Activated CD8-positive, alpha-beta T cell treated with anti-CD3 and anti-CD28 coated beads for 36 hours (primary cell): ENCODE measurements around the gene TTC39C. TPM values are rescaled to one million over a fixed set of nuclear protein-coding genes. Genes with fewer than 3 reads are reported as not detected.

Source experiments
- ATAC-seq: fragments of 200-7000 bp; cut with Tn5 transposase; one replicate; pipeline ENCODE4 v1.10.0; 2021; ENCODE audit warnings: mild to moderate bottlenecking, moderate library complexity
- CTCF ChIA-PET: fragments of 350-600 bp; sonication (Branson Sonifier 250); formaldehyde crosslinking; loops from one replicate; lab custom pipeline; 2021; ENCODE audit warnings: antibody characterized with exemption; lab: Charles Lee
- POLR2A ChIA-PET: fragments of 350-600 bp; sonication (Branson Sonifier 250); formaldehyde crosslinking; loops from one replicate; lab custom pipeline; 2021; ENCODE audit warnings: antibody characterized with exemption; lab: Charles Lee
- DNase-seq: peaks from one replicate; pipeline ENCODE4 v3.0.0-alpha.2; 2020
- H3K27ac Mint-ChIP-seq: one replicate; pipeline ENCODE4 v1.8.0; 2021; ENCODE audit warnings: mild to moderate bottlenecking, mixed read lengths
- H3K27me3 Mint-ChIP-seq: one replicate; pipeline ENCODE4 v1.8.0; 2021; ENCODE audit warnings: mixed read lengths
- H3K36me3 Mint-ChIP-seq: one replicate; pipeline ENCODE4 v1.8.0; 2021; ENCODE audit warnings: low read depth, mixed read lengths
- H3K4me1 Mint-ChIP-seq: one replicate; pipeline ENCODE4 v1.8.0; 2021; ENCODE audit warnings: low read depth, mixed read lengths
- H3K4me3 Mint-ChIP-seq: one replicate; pipeline ENCODE4 v1.8.0; 2021; ENCODE audit warnings: mild to moderate bottlenecking, moderate library complexity, mixed read lengths
- H3K9me3 Mint-ChIP-seq: one replicate; pipeline ENCODE4 v1.8.0; 2021; ENCODE audit warnings: mixed read lengths
- CTCF ChIP-seq: fragments of 200-600 bp; IDR thresholded peaks from one replicate; pipeline ENCODE4 v1.8.0; 2022; ENCODE audit warnings: antibody characterized with exemption, mild to moderate bottlenecking
- intact Hi-C: fragments of 100-400 bp; cut with micrococcal nuclease; formaldehyde crosslinking; loops from one replicate; pipeline ENCODE4 v1.10.0; 2022
- total RNA-seq, 2 experiments: library from RNA; stranded (reverse); gene quantifications; one replicate each; pipeline ENCODE4 v1.2.3, GENCODE V29; 2021

TTC39C gene
- total RNA-seq, 2 experiments from 2014 or later, result 37.9 to 43.0 TPM

- Mint-ChIP-seq H3K27ac (peak overlapping the region; percentile 83), H3K9me3 (peaks cover 2% of the 10 kb centered on the region), H3K27me3 (no peaks in the 10 kb centered on the region), H3K4me1 (peaks cover 48% of the 10 kb centered on the region), H3K4me3 (no peak overlapping the region), H3K36me3 (peaks cover 36% of the 10 kb centered on the region)
- DNase-seq (no peak), ATAC-seq (no peak)
- ChIA-PET POLR2A (interaction anchor here (0.5 to 1.4 kb wide), 2 partner anchors 61 to 108 kb away, joined by 3 to 5 read pairs; no protein-coding TSS in a partner anchor), CTCF (interaction anchor here (0.6 to 1.6 kb wide), 6 partner anchors 9 to 159 kb away, joined by 3 to 6 read pairs (median 4); no protein-coding TSS in a partner anchor)
- intact Hi-C loops, result loop anchor here (1.0 to 5.0 kb wide), 3 partner anchors 40 to 249 kb away; no protein-coding TSS in a partner anchor
- TF ChIP-seq CTCF, result no peak
Observed at GRCh38 chr18:24076950-24077349, 62.4 kb downstream of the TTC39C start.

GRCh38 chr18:24078391-24078790, 63.8 kb downstream of the TTC39C start:
- ChIA-PET CTCF (interaction anchor here (0.9 kb wide), 1 partner anchor 149 kb away, joined by 3 read pairs; no protein-coding TSS in a partner anchor), POLR2A (interaction anchor here (1.4 kb wide), 1 partner anchor 63 kb away, joined by 5 read pairs; no protein-coding TSS in a partner anchor)
- H3K27me3 Mint-ChIP-seq, result no peaks in the 10 kb centered on the region
- DNase-seq, result no peak
- H3K27ac Mint-ChIP-seq, result peak overlapping the region; percentile 53
- intact Hi-C loops, result loop anchor here (5.0 kb wide), 2 partner anchors 39 to 61 kb away; no protein-coding TSS in a partner anchor
- H3K9me3 Mint-ChIP-seq, result peaks cover 2% of the 10 kb centered on the region
- TF ChIP-seq CTCF, result no peak
- H3K4me1 Mint-ChIP-seq, result peaks cover 58% of the 10 kb centered on the region
- no peak for ATAC-seq
- peaks cover 36% of the 10 kb centered on the region for H3K36me3 Mint-ChIP-seq
- H3K4me3 Mint-ChIP-seq, result no peak overlapping the region

- H3K4me1 Mint-ChIP-seq, result peaks cover 60% of the 10 kb centered on the region
- TF ChIP-seq CTCF, result no peak
- peaks cover 23% of the 10 kb centered on the region for H3K36me3 Mint-ChIP-seq
- H3K27ac Mint-ChIP-seq, result peak overlapping the region; percentile 84
- no peaks in the 10 kb centered on the region for H3K27me3 Mint-ChIP-seq
- peak; percentile 22 for ATAC-seq
- peak overlapping the region; percentile 31 for H3K4me3 Mint-ChIP-seq
- CTCF ChIA-PET, result interaction anchor here (0.9 to 3.4 kb wide), 10 partner anchors 9 to 565 kb away, joined by 3 to 18 read pairs (median 3); no protein-coding TSS in a partner anchor
- POLR2A ChIA-PET, result interaction anchor here (0.7 to 1.3 kb wide), 3 partner anchors 26 to 65 kb away, joined by 3 read pairs; no protein-coding TSS in a partner anchor
- DNase-seq, result peak; percentile 70
- no peaks in the 10 kb centered on the region for H3K9me3 Mint-ChIP-seq
- intact Hi-C loops, result no loop called here
Observed at GRCh38 chr18:24080861-24081260, 66.3 kb downstream of the TTC39C start.

GRCh38 chr18:24083550-24083949, 69.0 kb downstream of the TTC39C start:
- ATAC-seq (no peak), DNase-seq (no peak)
- TF ChIP-seq CTCF, result no peak
- H3K36me3 Mint-ChIP-seq, result peaks cover 22% of the 10 kb centered on the region
- H3K4me3 Mint-ChIP-seq, result no peak overlapping the region
- H3K27me3 Mint-ChIP-seq, result no peaks in the 10 kb centered on the region
- intact Hi-C loops, result no loop called here
- POLR2A ChIA-PET, result no interaction called here
- CTCF ChIA-PET, result interaction anchor here (1.0 to 3.4 kb wide), 2 partner anchors 28 to 165 kb away, joined by 4 to 18 read pairs; no protein-coding TSS in a partner anchor
- H3K4me1 Mint-ChIP-seq, result peaks cover 43% of the 10 kb centered on the region
- no peaks in the 10 kb centered on the region for H3K9me3 Mint-ChIP-seq
- peak overlapping the region; percentile 32 for H3K27ac Mint-ChIP-seq

- DNase-seq (no peak), ATAC-seq (no peak)
- POLR2A ChIA-PET, result interaction anchor here (0.8 to 1.6 kb wide), 3 partner anchors 14 to 71 kb away, joined by 3 to 5 read pairs (median 3); no protein-coding TSS in a partner anchor
- Mint-ChIP-seq H3K4me1 (peaks cover 26% of the 10 kb centered on the region), H3K36me3 (peaks cover 19% of the 10 kb centered on the region), H3K27me3 (no peaks in the 10 kb centered on the region), H3K27ac (no peak overlapping the region), H3K4me3 (no peak overlapping the region), H3K9me3 (no peaks in the 10 kb centered on the region)
- intact Hi-C loops, result no loop called here
- CTCF ChIA-PET, result interaction anchor here (1.2 to 1.6 kb wide), 2 partner anchors 10 to 120 kb away, joined by 3 to 4 read pairs; no protein-coding TSS in a partner anchor
- TF ChIP-seq CTCF, result no peak
Observed at GRCh38 chr18:24086082-24086481, 71.5 kb downstream of the TTC39C start.
